Gastrocnemius medialis (tissue), 4 donors: ENCODE data around the gene RILPL1.
A peak's percentile ranks its signal among the peaks of the same experiment; 100 is the strongest.

ENCODE experiments used
- POLR2A ChIP-seq, 2 donors: fragments of 450-650 bp; IDR thresholded peaks; one replicate each; pipeline ENCODE4 v1.6.1; 2017; ENCODE audit warnings: antibody characterized with exemption in 2 of 2, mild to moderate bottlenecking in 2 of 2, moderate library complexity in 2 of 2
- TF ChIP-seq, protein P1 (sequence below), 5 experiments: fragments of 450-650 bp in 3 of 5; fragments of 200-600 bp in 2 of 5; sonication (generic) in 2 of 5; IDR thresholded peaks in 4 of 5; conservative IDR thresholded peaks in 1 of 5; 1 replicate in 4 of 5; 2 replicates in 1 of 5; pipeline ENCODE4 v1.5.1; 2016 to 2019; ENCODE audit warnings: antibody characterized with exemption in 5 of 5, mild to moderate bottlenecking in 3 of 5, moderate library complexity in 3 of 5

DNA sequence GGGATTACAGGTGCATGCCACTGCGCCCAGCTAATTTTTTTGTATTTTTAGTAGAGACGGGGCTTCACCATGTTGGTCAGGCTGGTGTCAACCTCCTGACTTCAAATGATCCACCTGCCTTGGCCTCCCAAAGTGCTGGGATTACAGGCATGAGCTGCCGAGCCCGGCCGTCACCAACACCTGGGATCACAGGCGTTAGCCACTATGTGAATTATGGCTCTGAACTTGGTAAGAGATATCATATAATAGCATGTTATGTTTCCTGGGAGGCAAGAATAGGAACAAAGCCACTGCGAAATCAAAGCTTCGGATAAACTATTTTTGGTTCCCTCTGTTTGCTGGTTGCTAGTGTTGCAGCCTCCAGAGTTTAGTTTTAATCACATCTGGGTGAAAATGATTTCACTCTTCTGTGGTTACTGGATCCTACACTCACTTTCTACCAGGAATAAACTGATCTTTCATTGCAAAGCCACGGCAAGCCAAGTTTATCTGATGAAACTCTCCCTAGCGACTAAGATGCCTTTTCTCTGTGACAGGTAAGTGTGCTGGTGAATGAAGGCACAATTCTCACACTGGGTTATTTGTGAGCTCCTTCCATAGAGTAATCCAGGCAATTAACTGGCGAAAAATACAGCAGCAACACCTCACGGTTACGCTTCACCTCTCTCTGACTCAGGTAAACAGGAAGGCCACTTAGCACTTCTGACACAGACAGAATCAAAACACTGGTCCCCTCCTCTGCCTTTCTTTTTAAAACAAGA lies 58.9 kb downstream of the RILPL1 start:
- TF ChIP-seq, protein P1, sequence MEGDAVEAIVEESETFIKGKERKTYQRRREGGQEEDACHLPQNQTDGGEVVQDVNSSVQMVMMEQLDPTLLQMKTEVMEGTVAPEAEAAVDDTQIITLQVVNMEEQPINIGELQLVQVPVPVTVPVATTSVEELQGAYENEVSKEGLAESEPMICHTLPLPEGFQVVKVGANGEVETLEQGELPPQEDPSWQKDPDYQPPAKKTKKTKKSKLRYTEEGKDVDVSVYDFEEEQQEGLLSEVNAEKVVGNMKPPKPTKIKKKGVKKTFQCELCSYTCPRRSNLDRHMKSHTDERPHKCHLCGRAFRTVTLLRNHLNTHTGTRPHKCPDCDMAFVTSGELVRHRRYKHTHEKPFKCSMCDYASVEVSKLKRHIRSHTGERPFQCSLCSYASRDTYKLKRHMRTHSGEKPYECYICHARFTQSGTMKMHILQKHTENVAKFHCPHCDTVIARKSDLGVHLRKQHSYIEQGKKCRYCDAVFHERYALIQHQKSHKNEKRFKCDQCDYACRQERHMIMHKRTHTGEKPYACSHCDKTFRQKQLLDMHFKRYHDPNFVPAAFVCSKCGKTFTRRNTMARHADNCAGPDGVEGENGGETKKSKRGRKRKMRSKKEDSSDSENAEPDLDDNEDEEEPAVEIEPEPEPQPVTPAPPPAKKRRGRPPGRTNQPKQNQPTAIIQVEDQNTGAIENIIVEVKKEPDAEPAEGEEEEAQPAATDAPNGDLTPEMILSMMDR (IDR thresholded peaks at IDR 0.05 in 4 of 5, conservative IDR thresholded peaks at IDR 0.05 in 1 of 5), result no peak
- TF ChIP-seq POLR2A (IDR thresholded peaks at IDR 0.05), result peak in 1 of 2 donors; percentile 18
